ENCODE data around the gene SND1. TPM values are rescaled to one million over a fixed set of nuclear protein-coding genes. Genes with fewer than 3 reads are reported as not detected.

The SND1 gene
- total and polyA plus RNA-seq, 10 donors, result 61.7 to 173 (median 116) TPM

- H3K9me3 ChIP-seq, result no peaks in the 10 kb centered on the region
- 78 to 91% (median 88%) methylated on average over 4 of the region's 4 CpGs for WGBS, 5 donors
- TF ChIP-seq CTCF (IDR thresholded peaks at IDR 0.05 in 8 of 11, conservative IDR thresholded peaks at IDR 0.05 in 3 of 11) (no peak), POLR2AphosphoS5 (IDR thresholded peaks at IDR 0.05) (no peak), POLR2A (IDR thresholded peaks at IDR 0.05) (no peak)
- H3K27me3 ChIP-seq (replicated peaks in 1 of 7), result no peaks in the 10 kb centered on the region
- no peak overlapping the region for H3K27ac ChIP-seq
- intact Hi-C loops (cut with DNase I; ENCODE audit: low total_unique reads), result no loop called here
- H3K4me1 ChIP-seq, result peaks cover 0 to 52% (median 26%) of the 10 kb centered on the region in 6 donors
- no peak for DNase-seq
- H3K4me3 ChIP-seq, result no peak overlapping the region
- H3K36me3 ChIP-seq, result no peaks in the 10 kb centered on the region
These were observed 142.6 kb downstream of the SND1 start for GRCh38 chr7:127794551-127794950.

GRCh38 chr7:127798023-127798422 lies 146.0 kb downstream of the SND1 start:
- WGBS, 5 donors, result 75 to 90% (median 76%) methylated on average over 3 of the region's 3 CpGs

GRCh38 chr7:127798769-127799372 lies 146.9 kb downstream of the SND1 start:
- Histone ChIP-seq H3K4me3 (no peak overlapping the region), H3K36me3 (peaks cover 0 to 6% (median 0%) of the 10 kb centered on the region in 6 donors), H3K4me1 (peaks cover 0 to 34% (median 10%) of the 10 kb centered on the region in 6 donors), H3K27ac (no peak overlapping the region), H3K9me3 (no peaks in the 10 kb centered on the region), H3K27me3 (replicated peaks in 1 of 7) (no peaks in the 10 kb centered on the region)
- intact Hi-C loops (cut with DNase I; ENCODE audit: low total_unique reads), result no loop called here
- 84 to 96% (median 93%) methylated on average over 6 of the region's 6 CpGs for WGBS, 5 donors
- no peak for TF ChIP-seq CTCF (IDR thresholded peaks at IDR 0.05 in 8 of 11, conservative IDR thresholded peaks at IDR 0.05 in 3 of 11)
- no peak for TF ChIP-seq POLR2AphosphoS5 (IDR thresholded peaks at IDR 0.05)
- TF ChIP-seq POLR2A (IDR thresholded peaks at IDR 0.05), result no peak
- DNase-seq, result no peak

More at GRCh38 chr7:127798023-127798422, 146.0 kb downstream of the SND1 start:
- Histone ChIP-seq H3K4me1 (peaks cover 0 to 43% (median 18%) of the 10 kb centered on the region in 6 donors), H3K9me3 (no peaks in the 10 kb centered on the region), H3K27ac (no peak overlapping the region), H3K4me3 (no peak overlapping the region), H3K36me3 (peaks cover 0 to 6% (median 0%) of the 10 kb centered on the region in 6 donors), H3K27me3 (replicated peaks in 1 of 7) (no peaks in the 10 kb centered on the region)
- intact Hi-C loops (cut with DNase I; ENCODE audit: low total_unique reads), result no loop called here
- DNase-seq, result no peak
- no peak for TF ChIP-seq POLR2AphosphoS5 (IDR thresholded peaks at IDR 0.05)
- TF ChIP-seq POLR2A (IDR thresholded peaks at IDR 0.05), result no peak
- TF ChIP-seq CTCF (IDR thresholded peaks at IDR 0.05 in 8 of 11, conservative IDR thresholded peaks at IDR 0.05 in 3 of 11), result no peak

GRCh38 chr7:127799535-127800305 lies 147.7 kb downstream of the SND1 start:
- intact Hi-C loops (cut with DNase I; ENCODE audit: low total_unique reads), result no loop called here
- no peaks in the 10 kb centered on the region for H3K27me3 ChIP-seq (replicated peaks in 1 of 7)
- DNase-seq, result no peak
- no peaks in the 10 kb centered on the region for H3K9me3 ChIP-seq
- H3K27ac ChIP-seq, result no peak overlapping the region
- 88 to 97% (median 93%) methylated on average over 4 of the region's 4 CpGs for whole genome bisulfite sequencing, 5 donors
- H3K4me1 ChIP-seq, result peaks cover 0 to 26% (median 2%) of the 10 kb centered on the region in 6 donors
- H3K4me3 ChIP-seq, result no peak overlapping the region
- H3K36me3 ChIP-seq, result peaks cover 0 to 9% (median 0%) of the 10 kb centered on the region in 6 donors
- TF ChIP-seq POLR2AphosphoS5 (IDR thresholded peaks at IDR 0.05) (no peak), CTCF (IDR thresholded peaks at IDR 0.05 in 8 of 11, conservative IDR thresholded peaks at IDR 0.05 in 3 of 11) (no peak), POLR2A (IDR thresholded peaks at IDR 0.05) (no peak)
